Endothelial cell of umbilical vein (primary cell): ENCODE measurements around the gene ACER3. TPM values are rescaled to one million over a fixed set of nuclear protein-coding genes. Genes with fewer than 3 reads are reported as not detected.
"Not testable (repeated sequence)": the region's sequence is repeated elsewhere in the genome, so short reads cannot be mapped to it uniquely, and the experiment has no call there.

Experiments
- BruUV-seq: library from RNA; stranded (reverse); fragments of 400-500 nt; replicated peaks from 2 replicates; lab custom pipeline; 2021; lab: Mats Ljungman, UMichigan
- CTCF ChIA-PET: fragments of 300-600, 350-600 bp; sonication (Branson Sonifier 250); formaldehyde crosslinking; loops from one replicate; lab custom pipeline; 2021; ENCODE audit warnings: antibody characterized with exemption, inconsistent platforms; lab: Charles Lee
- POLR2A ChIA-PET: fragments of 300-600, 350-600 bp; sonication (Branson Sonifier 250); formaldehyde crosslinking; loops from one replicate; lab custom pipeline; 2021; ENCODE audit warnings: antibody characterized with exemption, inconsistent platforms; lab: Charles Lee
- DNase-seq: peaks from one replicate; pipeline ENCODE4 v3.0.0-alpha.2; 2011; ENCODE audit warnings: low read depth, low spot score
- FAIRE-seq: peaks from 2 replicates; lab custom pipeline; 2011; peaks lifted over from hg19 to GRCh38; lab: Jason Lieb, UNC
- H2AFZ ChIP-seq: 2 replicates; pipeline ENCODE4 v1.6.0; 2012; ENCODE audit warnings: low read depth, low read length, control low read depth, inconsistent platforms
- H3K27ac ChIP-seq: 2 replicates; pipeline ENCODE4 v1.5.1; 2011; ENCODE audit warnings: low read depth, mild to moderate bottlenecking, control low read depth, low read length, moderate library complexity; ENCODE audit not compliant: insufficient read depth
- H3K27me3 ChIP-seq, 2 experiments: 2 replicates each; pipeline versions ENCODE4 v1.6.0 to v1.6.1; 2011; ENCODE audit warnings: low read length in 2 of 2, mixed read lengths in 1 of 2; ENCODE audit not compliant: control insufficient read depth in 2 of 2, insufficient read depth in 2 of 2
- H3K36me3 ChIP-seq, 2 experiments: 2 replicates in 1 of 2; 3 replicates in 1 of 2; pipeline ENCODE4 v1.5.1; 2011; ENCODE audit warnings: low read length in 2 of 2, mild to moderate bottlenecking in 1 of 2, moderate library complexity in 1 of 2; ENCODE audit not compliant: control insufficient read depth in 2 of 2, insufficient read depth in 2 of 2; ENCODE audit errors: extremely low read depth in 1 of 2
- H3K4me1 ChIP-seq: 3 replicates; pipeline ENCODE4 v1.5.1; 2011; ENCODE audit warnings: mild to moderate bottlenecking, low read length; ENCODE audit not compliant: control insufficient read depth, insufficient read depth; ENCODE audit errors: extremely low read depth
- H3K4me2 ChIP-seq: 2 replicates; pipeline ENCODE4 v1.6.1; 2011; ENCODE audit warnings: low read length, control low read depth, mixed read lengths; ENCODE audit not compliant: insufficient read depth
- H3K4me3 ChIP-seq, 3 experiments: fragments of 200-600 bp in 1 of 3; sonication (generic), shearing (Covaris generic) in 1 of 3; replicated peaks in 1 of 3; 2 replicates each; pipeline ENCODE4 v1.5.1; 2011 to 2016; ENCODE audit warnings: control low read depth in 3 of 3, low read length in 3 of 3, mild to moderate bottlenecking in 2 of 3, inconsistent platforms in 1 of 3, low read depth in 1 of 3, moderate library complexity in 1 of 3; ENCODE audit not compliant: insufficient read depth in 1 of 3
- H3K79me2 ChIP-seq: 2 replicates; pipeline ENCODE4 v1.6.0; 2012; ENCODE audit warnings: low read length, inconsistent platforms; ENCODE audit not compliant: control insufficient read depth, insufficient read depth
- H3K9ac ChIP-seq: replicated peaks from 2 replicates; pipeline ENCODE3; 2011; ENCODE audit warnings: low read length, control low read depth; ENCODE audit not compliant: insufficient read depth; ENCODE audit errors: extremely low read depth
- H3K9me1 ChIP-seq: replicated peaks from 3 replicates; pipeline ENCODE4 v1.6.0; 2011; ENCODE audit warnings: mild to moderate bottlenecking, low read length; ENCODE audit not compliant: control insufficient read depth, insufficient read depth; ENCODE audit errors: extremely low read depth
- H3K9me3 ChIP-seq: replicated peaks from 2 replicates; pipeline ENCODE4 v1.5.1; 2012; ENCODE audit warnings: low read length, inconsistent platforms; ENCODE audit not compliant: control insufficient read depth, insufficient read depth
- H4K20me1 ChIP-seq: replicated peaks from 2 replicates; pipeline ENCODE3; 2011; ENCODE audit warnings: mild to moderate bottlenecking, low read length; ENCODE audit not compliant: control insufficient read depth, insufficient read depth; ENCODE audit errors: extremely low read depth
- EZH2 ChIP-seq: IDR thresholded peaks from 2 replicates; pipeline ENCODE4 v1.6.1; 2012; ENCODE audit warnings: borderline replicate concordance, low read depth, mild to moderate bottlenecking, moderate library complexity, low read length, inconsistent platforms; ENCODE audit not compliant: severe bottlenecking
- MAX ChIP-seq: IDR thresholded peaks from 2 replicates; pipeline ENCODE4 v1.6.1; 2011; ENCODE audit not compliant: insufficient read depth, insufficient read length
- MYC ChIP-seq: IDR thresholded peaks from one replicate; pipeline ENCODE4 v1.6.1; 2011; ENCODE audit warnings: mild to moderate bottlenecking, low read depth, low read length
- POLR2AphosphoS5 ChIP-seq: IDR thresholded peaks from 2 replicates; pipeline ENCODE4 v1.6.1; 2012; ENCODE audit warnings: low read depth, mild to moderate bottlenecking, control low read depth, low read length, moderate library complexity; ENCODE audit not compliant: insufficient read depth
- dilution Hi-C: fragments of 300-500 bp; cut with MboI; formaldehyde crosslinking; loops from one replicate; pipeline ENCODE4 v1.15.0; 2019; ENCODE audit warnings: low sequenced_read_pairs; ENCODE audit not compliant: extremely low pct_ligation_motif_present
- intact Hi-C: fragments of 100-400 bp; cut with micrococcal nuclease; formaldehyde crosslinking; loops from one replicate; pipeline ENCODE4 v1.10.0; 2022
- polyA plus RNA-seq, 4 experiments: library from polyadenylated mRNA; depleted of rRNA in 3 of 4; stranded (reverse) in 3 of 4; unstranded in 1 of 4; fragments of >200 nt; gene quantifications; 2 replicates each; pipeline versions ENCODE4 v1.2.1 to v1.2.3, GENCODE V29; 2011 to 2012; ENCODE audit warnings: missing spikeins in 1 of 4
- total RNA-seq: library from RNA; stranded (reverse); gene quantifications from 2 replicates; pipeline ENCODE4 v1.2.3, GENCODE V29; 2021

Gene ACER3
- total and polyA plus RNA-seq, 2 donors (not counting 3 experiments of a cell fraction or from before 2014, with no cell fraction given): 9.9 to 31.6 TPM

- POLR2A ChIA-PET: no interaction called here
- Histone ChIP-seq H3K9me1 (no peaks in the 10 kb centered on the region), H4K20me1 (no peaks in the 10 kb centered on the region), H2AFZ (no peak overlapping the region), H3K79me2 (no peaks in the 10 kb centered on the region), H3K9ac (no peak overlapping the region), H3K27me3 (no peaks in the 10 kb centered on the region), H3K4me2 (no peak overlapping the region), H3K27ac (no peak overlapping the region), H3K4me1 (peaks cover 3% of the 10 kb centered on the region), H3K36me3 (no peaks in the 10 kb centered on the region), H3K4me3 (no peak overlapping the region), H3K9me3 (no peaks in the 10 kb centered on the region)
- CTCF ChIA-PET: interaction anchor here (0.9 to 9.6 kb wide), 2 partner anchors 24 to 105 kb away, joined by 3 to 338 read pairs; no protein-coding TSS in a partner anchor
- TF ChIP-seq POLR2AphosphoS5: no peak
- no peak for TF ChIP-seq MYC
- no peak for TF ChIP-seq MAX
- no peak for TF ChIP-seq EZH2
- BruUV-seq: no TSS peak
- intact Hi-C loops: no loop called here
- dilution Hi-C loops: loop anchor here (25.0 kb wide), 1 partner anchor 98 kb away; no protein-coding TSS in a partner anchor
- FAIRE-seq: no peak
- no peak for DNase-seq
Observed at GRCh38 chr11:76814414-76814813, 46.3 kb upstream of the ACER3 start.

- H3K9me1 ChIP-seq, intact Hi-C loops, POLR2A ChIA-PET, H3K4me1 ChIP-seq, H3K27ac ChIP-seq, H3K9ac ChIP-seq, H2AFZ ChIP-seq, H3K4me2 ChIP-seq, FAIRE-seq, H4K20me1 ChIP-seq, H3K27me3 ChIP-seq, DNase-seq, BruUV-seq, H3K9me3 ChIP-seq, H3K4me3 ChIP-seq, H3K36me3 ChIP-seq, H3K79me2 ChIP-seq: not testable (repeated sequence)
- dilution Hi-C loops: loop anchor here (25.0 kb wide), 1 partner anchor 97 kb away; no protein-coding TSS in a partner anchor
- CTCF ChIA-PET: interaction anchor here (9.6 kb wide), 1 partner anchor 104 kb away, joined by 338 read pairs; no protein-coding TSS in a partner anchor
Observed at GRCh38 chr11:76815678-76816077, 45.0 kb upstream of the ACER3 start.
